Activated CD8-positive, alpha-beta T cell treated with anti-CD3 and anti-CD28 coated beads for 36 hours (primary cell): ENCODE data around the gene NKIRAS2. TPM values are rescaled to one million over a fixed set of nuclear protein-coding genes. Genes with fewer than 3 reads are reported as not detected.

ENCODE experiments used
- ATAC-seq: fragments of 200-7000 bp; cut with Tn5 transposase; one replicate; pipeline ENCODE4 v1.10.0; 2021; ENCODE audit warnings: mild to moderate bottlenecking, moderate library complexity
- CTCF ChIA-PET: fragments of 350-600 bp; sonication (Branson Sonifier 250); formaldehyde crosslinking; loops from one replicate; lab custom pipeline; 2021; ENCODE audit warnings: antibody characterized with exemption; lab: Charles Lee
- POLR2A ChIA-PET: fragments of 350-600 bp; sonication (Branson Sonifier 250); formaldehyde crosslinking; loops from one replicate; lab custom pipeline; 2021; ENCODE audit warnings: antibody characterized with exemption; lab: Charles Lee
- DNase-seq: peaks from one replicate; pipeline ENCODE4 v3.0.0-alpha.2; 2020
- H3K27ac Mint-ChIP-seq: one replicate; pipeline ENCODE4 v1.8.0; 2021; ENCODE audit warnings: mild to moderate bottlenecking, mixed read lengths
- H3K27me3 Mint-ChIP-seq: one replicate; pipeline ENCODE4 v1.8.0; 2021; ENCODE audit warnings: mixed read lengths
- H3K36me3 Mint-ChIP-seq: one replicate; pipeline ENCODE4 v1.8.0; 2021; ENCODE audit warnings: low read depth, mixed read lengths
- H3K4me1 Mint-ChIP-seq: one replicate; pipeline ENCODE4 v1.8.0; 2021; ENCODE audit warnings: low read depth, mixed read lengths
- H3K4me3 Mint-ChIP-seq: one replicate; pipeline ENCODE4 v1.8.0; 2021; ENCODE audit warnings: mild to moderate bottlenecking, moderate library complexity, mixed read lengths
- H3K9me3 Mint-ChIP-seq: one replicate; pipeline ENCODE4 v1.8.0; 2021; ENCODE audit warnings: mixed read lengths
- CTCF ChIP-seq: fragments of 200-600 bp; IDR thresholded peaks from one replicate; pipeline ENCODE4 v1.8.0; 2022; ENCODE audit warnings: antibody characterized with exemption, mild to moderate bottlenecking
- intact Hi-C: fragments of 100-400 bp; cut with micrococcal nuclease; formaldehyde crosslinking; loops from one replicate; pipeline ENCODE4 v1.10.0; 2022
- total RNA-seq, 2 experiments: library from RNA; stranded (reverse); gene quantifications; one replicate each; pipeline ENCODE4 v1.2.3, GENCODE V29; 2021

Gene NKIRAS2
- total RNA-seq, 2 experiments from 2014 or later, result 13.8 to 15.0 TPM

DNA sequence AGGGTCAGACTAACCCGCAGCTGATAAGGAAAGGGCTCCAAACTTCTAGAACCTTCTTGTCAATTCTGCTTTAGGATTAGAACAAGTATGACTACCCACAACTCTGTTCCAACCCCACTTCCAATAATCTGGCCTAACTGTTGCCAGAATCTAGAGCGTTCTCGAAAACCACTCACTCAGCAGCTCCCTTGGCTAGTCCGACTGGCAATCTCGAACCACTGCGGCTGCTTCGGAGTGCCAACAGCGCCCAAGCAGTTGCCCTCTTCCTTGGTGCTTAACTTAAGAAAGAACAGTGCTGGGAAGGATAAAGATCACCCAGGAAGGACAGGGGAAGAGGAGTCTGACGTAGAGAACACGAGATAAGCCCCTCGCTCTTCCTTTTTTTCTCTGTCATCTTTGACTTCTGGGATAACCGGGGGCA lies 3.5 kb upstream of the NKIRAS2 start:
- DNase-seq, result peak; percentile 36
- POLR2A ChIA-PET, result interaction anchor here (0.8 to 3.6 kb wide), 12 partner anchors 13 to 328 kb away, joined by 3 to 41 read pairs (median 5); partner anchors contain the start of genes CNP and EIF1

DNA sequence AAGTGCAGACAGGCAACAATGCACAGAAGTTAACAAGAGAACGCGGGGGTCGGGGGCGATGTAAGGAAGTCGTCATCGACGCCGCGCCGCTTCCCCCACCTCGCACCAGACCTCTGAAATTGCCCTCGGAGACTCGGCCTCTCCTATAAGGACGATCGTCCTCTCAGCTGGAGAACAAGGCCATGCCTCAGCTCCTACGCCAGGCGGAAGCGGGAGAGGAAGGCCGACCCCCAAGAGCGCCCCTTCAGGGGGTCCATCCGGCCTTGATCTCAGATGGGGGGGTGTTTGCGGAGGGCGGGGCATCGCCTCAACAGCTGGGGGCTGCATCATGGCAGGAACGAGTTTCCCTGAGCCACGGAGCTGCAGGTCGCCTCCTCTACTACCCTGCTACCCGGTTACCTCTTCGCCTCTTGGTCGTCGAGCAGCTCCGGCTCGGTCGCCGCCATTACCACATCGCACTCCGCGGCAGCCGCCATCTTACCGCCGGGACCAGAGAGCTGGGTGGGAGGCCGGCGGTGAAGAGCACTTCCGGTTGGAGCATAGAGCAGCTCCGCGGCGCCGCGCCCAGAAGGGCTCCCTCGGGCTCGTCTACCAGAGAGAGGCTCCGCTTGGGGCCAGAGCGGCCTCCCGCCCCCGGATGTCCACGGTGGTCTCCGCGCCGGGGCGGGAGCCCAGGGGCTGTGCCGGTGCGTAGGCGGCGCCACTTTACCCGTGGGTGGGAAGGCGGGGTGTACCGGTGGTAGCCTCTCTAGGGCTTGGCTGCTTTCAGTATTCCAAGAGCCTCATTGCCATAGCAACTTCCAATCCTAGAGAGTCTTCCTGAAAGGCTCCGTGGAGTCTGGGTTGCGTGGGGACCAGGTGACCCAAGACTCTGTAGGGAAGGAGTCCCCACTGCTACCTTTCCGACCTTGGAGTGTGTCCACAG lies 2.7 kb upstream of the NKIRAS2 start, which contains the start of gene DNAJC7:
DNAJC7 (minus strand) TSS at position 499 of the 925 bp plus-strand sequence; CDS start at position 476, 23 bp downstream.
- CTCF ChIA-PET, result interaction anchor here (0.7 to 7.5 kb wide), 23 partner anchors 9 to 561 kb away, joined by 3 to 110 read pairs (median 4); partner anchors contain the start of genes ACLY, CNP, DHX58 and GHDC
- ATAC-seq, result peak; percentile 85
- POLR2A ChIA-PET, result interaction anchor here (0.5 to 5.5 kb wide), 21 partner anchors 13 to 328 kb away, joined by 3 to 41 read pairs (median 5); partner anchors contain the start of genes CNP, DHX58, EIF1 and KAT2A
- TF ChIP-seq CTCF, result no peak
- intact Hi-C loops, result no loop called here
- H3K4me3 Mint-ChIP-seq, result peak within 1 kb of the TSS; percentile 97
- peaks cover 54% of the 10 kb centered on the region for H3K4me1 Mint-ChIP-seq
- no peaks in the 10 kb centered on the region for H3K27me3 Mint-ChIP-seq
- DNase-seq, result peak; percentile 94
- peak within 1 kb of the TSS; percentile 96 for H3K27ac Mint-ChIP-seq
- H3K9me3 Mint-ChIP-seq, result no peaks in the 10 kb centered on the region
- peaks cover 25% of the 10 kb centered on the region for H3K36me3 Mint-ChIP-seq

More for the DNA sequence above, 3.5 kb upstream of the NKIRAS2 start:
- Mint-ChIP-seq H3K27me3 (no peaks in the 10 kb centered on the region), H3K9me3 (no peaks in the 10 kb centered on the region), H3K27ac (peak overlapping the region; percentile 96), H3K36me3 (peaks cover 26% of the 10 kb centered on the region), H3K4me3 (peak overlapping the region; percentile 97), H3K4me1 (peaks cover 57% of the 10 kb centered on the region)
- CTCF ChIA-PET, result interaction anchor here (0.5 to 7.5 kb wide), 11 partner anchors 10 to 419 kb away, joined by 3 to 110 read pairs (median 11); partner anchors contain the start of genes DHX58, KAT2A, KCNH4 and ODAD4
- no peak for TF ChIP-seq CTCF
- intact Hi-C loops, result no loop called here
- ATAC-seq, result no peak

DNA sequence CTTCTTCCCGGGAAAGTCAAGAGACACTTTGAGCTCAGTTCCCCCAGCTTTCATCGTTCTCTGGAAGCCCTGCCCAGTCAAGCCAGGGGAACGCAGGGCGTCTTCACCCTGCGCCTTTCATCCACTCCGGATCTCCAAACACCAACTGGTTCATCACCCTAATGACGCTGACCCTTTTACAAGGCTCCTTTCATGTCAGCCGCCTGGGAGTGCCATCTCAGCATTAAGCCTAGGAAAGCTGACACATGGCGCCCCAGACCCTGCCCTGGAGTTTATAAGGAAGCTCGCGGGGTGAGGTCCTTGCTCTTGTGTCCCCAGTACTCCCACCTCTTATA lies 2.1 kb upstream of the NKIRAS2 start:
- intact Hi-C loops, result no loop called here
- H3K4me1 Mint-ChIP-seq, result peaks cover 51% of the 10 kb centered on the region
- TF ChIP-seq CTCF, result no peak
- peaks cover 25% of the 10 kb centered on the region for H3K36me3 Mint-ChIP-seq
- ATAC-seq, result peak; percentile 22
- peak overlapping the region; percentile 96 for H3K27ac Mint-ChIP-seq
- CTCF ChIA-PET, result interaction anchor here (0.8 to 7.5 kb wide), 21 partner anchors 8 to 560 kb away, joined by 3 to 110 read pairs (median 4); partner anchors contain the start of genes ACLY, DHX58, GHDC and KAT2A
- DNase-seq, result peak; percentile 59
- POLR2A ChIA-PET, result interaction anchor here (0.5 to 5.5 kb wide), 16 partner anchors 13 to 174 kb away, joined by 3 to 41 read pairs (median 5); partner anchors contain the start of genes ACLY, CNP, DHX58 and KAT2A
- no peaks in the 10 kb centered on the region for H3K27me3 Mint-ChIP-seq
- peak overlapping the region; percentile 97 for H3K4me3 Mint-ChIP-seq
- H3K9me3 Mint-ChIP-seq, result no peaks in the 10 kb centered on the region

- Mint-ChIP-seq H3K4me3 (peak overlapping the region; percentile 97), H3K27me3 (no peaks in the 10 kb centered on the region), H3K4me1 (peaks cover 46% of the 10 kb centered on the region), H3K9me3 (no peaks in the 10 kb centered on the region), H3K27ac (peak overlapping the region; percentile 96), H3K36me3 (peaks cover 22% of the 10 kb centered on the region)
- DNase-seq, result peak; percentile 12
- intact Hi-C loops, result no loop called here
- no peak for TF ChIP-seq CTCF
- POLR2A ChIA-PET, result interaction anchor here (0.7 to 5.5 kb wide), 11 partner anchors 9 to 102 kb away, joined by 3 to 41 read pairs (median 5); partner anchors contain the start of genes ACLY, CNP, DHX58 and KAT2A
- no peak for ATAC-seq
- CTCF ChIA-PET, result interaction anchor here (0.8 to 7.5 kb wide), 20 partner anchors 8 to 560 kb away, joined by 3 to 110 read pairs (median 5); partner anchors contain the start of genes ACLY, CNP, DHX58 and GHDC
Measured at GRCh38 chr17:42018339-42018738, 1.6 kb upstream of the NKIRAS2 start.
